Endodermal cell (in vitro differentiated cells): ENCODE measurements around the gene LRP1. TPM values are rescaled to one million over a fixed set of nuclear protein-coding genes. Genes with fewer than 3 reads are reported as not detected.

ENCODE experiments used
- DNase-seq: peaks from one replicate; pipeline ENCODE4 v3.0.0-alpha.2; 2017
- H3K27ac ChIP-seq: 2 replicates; pipeline ENCODE4 v1.5.1; 2013; ENCODE audit warnings: mild to moderate bottlenecking, low read depth, low read length, moderate library complexity
- H3K27me3 ChIP-seq: 2 replicates; pipeline ENCODE4 v1.6.1; 2013; ENCODE audit warnings: mild to moderate bottlenecking, low read length, moderate library complexity; ENCODE audit not compliant: insufficient read depth, control insufficient read depth, poor library complexity, severe bottlenecking
- H3K36me3 ChIP-seq: 2 replicates; pipeline ENCODE4 v1.7.0; 2013; ENCODE audit warnings: mild to moderate bottlenecking, low read length, moderate library complexity; ENCODE audit not compliant: control insufficient read depth, insufficient read depth
- H3K4me1 ChIP-seq: one replicate; pipeline ENCODE4 v1.7.0; 2013; ENCODE audit warnings: low read length; ENCODE audit not compliant: control insufficient read depth, insufficient read depth
- H3K4me3 ChIP-seq: 2 replicates; pipeline ENCODE4 v1.5.1; 2013; ENCODE audit warnings: mild to moderate bottlenecking, low read length, moderate library complexity
- H3K9ac ChIP-seq: 2 replicates; pipeline ENCODE4 v1.6.1; 2013; ENCODE audit warnings: mild to moderate bottlenecking, low read length, moderate library complexity; ENCODE audit not compliant: poor library complexity, severe bottlenecking; ENCODE audit errors: extremely low read depth
- H3K9me3 ChIP-seq: 2 replicates; pipeline ENCODE4 v1.6.1; 2013; ENCODE audit warnings: mild to moderate bottlenecking, low read length, moderate library complexity; ENCODE audit not compliant: control insufficient read depth
- H3K27ac Mint-ChIP-seq: 2 replicates; pipeline ENCODE4 v1.8.0; 2020; ENCODE audit warnings: mixed read lengths
- H3K27me3 Mint-ChIP-seq: 2 replicates; pipeline ENCODE4 v1.8.0; 2021; ENCODE audit warnings: mild to moderate bottlenecking, mixed read lengths; ENCODE audit not compliant: insufficient read depth
- H3K36me3 Mint-ChIP-seq: 2 replicates; pipeline ENCODE4 v1.8.0; 2020; ENCODE audit warnings: low read depth, mixed read lengths
- H3K4me1 Mint-ChIP-seq: 2 replicates; pipeline ENCODE4 v1.8.0; 2020; ENCODE audit warnings: mixed read lengths
- H3K4me3 Mint-ChIP-seq: 2 replicates; pipeline ENCODE4 v1.8.0; 2020; ENCODE audit warnings: mild to moderate bottlenecking, moderate library complexity, mixed read lengths
- H3K9me3 Mint-ChIP-seq: 2 replicates; pipeline ENCODE4 v1.8.0; 2020; ENCODE audit warnings: mild to moderate bottlenecking, mixed read lengths
- CTCF ChIP-seq: fragments of 200-600 bp; sonication (generic); conservative IDR thresholded peaks from 2 replicates; pipeline ENCODE4 v1.5.0; 2021; ENCODE audit warnings: antibody characterized with exemption, mild to moderate bottlenecking
- WGBS, 2 experiments: methylation state at CpG; one replicate each; pipeline versions ENCODE4 v1.1.5 to v1.1.7; 2013; ENCODE audit warnings: missing lambda C conversion rate in 2 of 2, mixed read lengths in 1 of 2; ENCODE audit not compliant: insufficient coverage in 1 of 2, insufficient read length in 1 of 2; 5-methylcytosine and 5-hydroxymethylcytosine counted together
- total RNA-seq, 2 donors: library from RNA; stranded (reverse); fragmentation: NEBNext Ultra II Directional in 1 of 2; extraction: Animal tissue kit (Norgen Biotek cat#: 25700) in 1 of 2; gene quantifications; 2 replicates in 1 of 2; 3 replicates in 1 of 2; pipeline ENCODE4 v1.2.1, GENCODE V29; 2021

LRP1 gene
- total RNA-seq, 2 donors from 2014 or later, result 74.5 to 87.7 TPM

- Histone ChIP-seq H3K36me3 (peaks cover 34% of the 10 kb centered on the region), H3K9me3 (no peaks in the 10 kb centered on the region), H3K4me1 (peaks cover 10% of the 10 kb centered on the region), H3K9ac (peak overlapping the region; percentile 91), H3K27me3 (peaks cover 40% of the 10 kb centered on the region), H3K27ac (no peak overlapping the region), H3K4me3 (peak overlapping the region; percentile 89)
- 22 to 25% methylated on average over 7 to 9 of the region's 9 CpGs for WGBS, 2 experiments
- H3K27ac Mint-ChIP-seq, result peak overlapping the region; percentile 100
- H3K4me3 Mint-ChIP-seq, result peak overlapping the region; percentile 98
- no peak for DNase-seq
- peaks cover 33% of the 10 kb centered on the region for H3K36me3 Mint-ChIP-seq
- H3K27me3 Mint-ChIP-seq, result peaks cover 41% of the 10 kb centered on the region
- TF ChIP-seq CTCF, result peak; percentile 36
- H3K9me3 Mint-ChIP-seq, result no peaks in the 10 kb centered on the region
- peaks cover 24% of the 10 kb centered on the region for H3K4me1 Mint-ChIP-seq
Measured at GRCh38 chr12:57229046-57229633, 100.9 kb downstream of the LRP1 start.

- Mint-ChIP-seq H3K36me3 (peaks cover 40% of the 10 kb centered on the region), H3K27me3 (peaks cover 39% of the 10 kb centered on the region), H3K4me3 (peak within 1 kb of the TSS; percentile 98), H3K27ac (peak within 1 kb of the TSS; percentile 100), H3K4me1 (peaks cover 24% of the 10 kb centered on the region), H3K9me3 (no peaks in the 10 kb centered on the region)
- no peak for TF ChIP-seq CTCF
- H3K27ac ChIP-seq, result peak within 1 kb of the TSS; percentile 89
- peaks cover 41% of the 10 kb centered on the region for H3K36me3 ChIP-seq
- H3K9me3 ChIP-seq, result no peaks in the 10 kb centered on the region
- 0% methylated on average over 24 to 41 of the region's 42 CpGs for WGBS, 2 experiments
- peaks cover 39% of the 10 kb centered on the region for H3K27me3 ChIP-seq
- peaks cover 10% of the 10 kb centered on the region for H3K4me1 ChIP-seq
- DNase-seq, result peak; percentile 99
- peak within 1 kb of the TSS; percentile 91 for H3K9ac ChIP-seq
- H3K4me3 ChIP-seq, result peak within 1 kb of the TSS; percentile 89
Measured at GRCh38 chr12:57229634-57230380, 101.5 kb downstream of the LRP1 start, which contains the start of gene SHMT2. SHMT2 (plus strand) TSS chr12:57229711; CDS start chr12:57229779, 68 bp downstream.

DNA sequence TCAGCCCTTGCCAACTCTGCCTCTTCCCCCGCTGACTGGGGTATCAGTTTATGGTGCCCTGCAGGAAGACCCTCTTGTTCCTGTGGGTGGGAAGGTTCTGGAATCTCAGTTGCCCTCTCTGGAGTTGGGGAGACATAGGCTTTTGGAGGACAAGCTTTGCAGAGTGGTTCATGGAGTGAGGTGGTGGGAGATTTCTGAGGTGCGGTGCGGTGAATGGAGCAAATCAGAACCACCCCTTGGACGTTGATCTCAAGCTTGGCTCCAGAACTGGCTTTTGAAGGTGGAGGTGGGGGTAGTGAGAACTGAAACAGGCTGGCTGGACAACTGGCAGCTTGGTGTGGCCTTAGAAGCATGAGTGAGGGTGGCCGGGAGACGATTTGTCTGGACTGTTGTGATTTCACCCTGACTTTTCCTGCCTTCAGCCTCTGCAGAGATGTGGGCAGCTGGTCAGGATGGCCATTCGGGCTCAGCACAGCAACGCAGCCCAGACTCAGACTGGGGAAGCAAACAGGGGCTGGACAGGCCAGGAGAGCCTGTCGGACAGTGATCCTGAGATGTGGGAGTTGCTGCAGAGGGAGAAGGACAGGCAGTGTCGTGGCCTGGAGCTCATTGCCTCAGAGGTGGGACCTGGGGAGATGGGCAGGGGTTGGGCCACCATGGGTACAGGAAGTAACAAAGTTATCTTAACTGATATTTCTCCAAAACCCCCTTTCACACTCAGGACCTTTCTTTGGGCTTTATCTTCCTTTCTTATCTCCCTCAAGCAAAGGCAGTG is 102.3 kb downstream of the LRP1 start:
- Histone ChIP-seq H3K4me1 (peaks cover 10% of the 10 kb centered on the region), H3K9ac (peak overlapping the region; percentile 91), H3K27me3 (peaks cover 39% of the 10 kb centered on the region), H3K27ac (peak overlapping the region; percentile 87), H3K9me3 (no peaks in the 10 kb centered on the region), H3K36me3 (peaks cover 41% of the 10 kb centered on the region), H3K4me3 (peak overlapping the region; percentile 89)
- Mint-ChIP-seq H3K27ac (peak overlapping the region; percentile 100), H3K36me3 (peaks cover 40% of the 10 kb centered on the region), H3K27me3 (peaks cover 36% of the 10 kb centered on the region), H3K4me3 (peak overlapping the region; percentile 98), H3K9me3 (no peaks in the 10 kb centered on the region), H3K4me1 (peaks cover 24% of the 10 kb centered on the region)
- 58 to 73% methylated on average over 5 to 10 of the region's 10 CpGs for WGBS, 2 experiments
- DNase-seq, result no peak
- no peak for TF ChIP-seq CTCF
